SK-N-SH (cell line): ENCODE results near the gene PLXNA4.

Experiments used
- EZH2phosphoT487 ChIP-seq: fragments of 200-600 bp; sonication (generic); IDR thresholded peaks from 2 replicates; pipeline ENCODE4 v1.6.1; 2017; ENCODE audit warnings: low read depth, mixed run types, mild to moderate bottlenecking, antibody characterized with exemption, moderate library complexity, borderline replicate concordance
- TAF1 ChIP-seq: IDR thresholded peaks from 2 replicates; pipeline ENCODE4 v1.6.1; 2012; ENCODE audit warnings: low read depth, mild to moderate bottlenecking, low read length, moderate library complexity, borderline replicate concordance
- TCF12 ChIP-seq: IDR thresholded peaks from 2 replicates; pipeline ENCODE4 v1.4.0; 2012
- YY1 ChIP-seq: IDR thresholded peaks from 2 replicates; pipeline ENCODE4 v1.4.0; 2012; ENCODE audit warnings: low read depth, mild to moderate bottlenecking
- TF ChIP-seq, protein P1 (sequence below): fragments of 200-600 bp; sonication (generic); IDR thresholded peaks from 2 replicates; pipeline ENCODE4 v1.6.1; 2017; ENCODE audit warnings: antibody characterized with exemption, mild to moderate bottlenecking, moderate library complexity
- TF ChIP-seq, protein P2 (sequence below): IDR thresholded peaks from 2 replicates; pipeline ENCODE4 v1.6.1; 2012; ENCODE audit warnings: mild to moderate bottlenecking, low read depth, low read length, moderate library complexity

DNA sequence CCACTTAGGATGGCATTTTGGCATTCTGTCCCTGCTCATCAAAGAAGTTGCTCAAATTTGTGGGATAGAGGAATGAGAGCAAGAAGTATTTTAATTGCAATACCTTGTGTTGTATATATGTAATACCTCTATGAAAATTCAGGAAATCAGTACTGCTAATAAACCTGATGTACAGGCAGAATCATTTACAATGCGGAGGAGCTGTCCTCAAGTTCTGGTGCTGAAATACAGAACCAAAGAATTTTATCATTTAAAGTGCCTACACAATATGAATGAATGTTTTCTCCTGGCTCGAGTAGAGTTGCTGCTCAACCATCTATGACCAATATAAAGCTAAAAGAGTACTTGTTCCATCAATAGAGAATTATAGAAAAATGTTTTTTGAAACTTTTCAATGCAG lies 305.8 kb downstream of the PLXNA4 start:
- TF ChIP-seq, protein P1, sequence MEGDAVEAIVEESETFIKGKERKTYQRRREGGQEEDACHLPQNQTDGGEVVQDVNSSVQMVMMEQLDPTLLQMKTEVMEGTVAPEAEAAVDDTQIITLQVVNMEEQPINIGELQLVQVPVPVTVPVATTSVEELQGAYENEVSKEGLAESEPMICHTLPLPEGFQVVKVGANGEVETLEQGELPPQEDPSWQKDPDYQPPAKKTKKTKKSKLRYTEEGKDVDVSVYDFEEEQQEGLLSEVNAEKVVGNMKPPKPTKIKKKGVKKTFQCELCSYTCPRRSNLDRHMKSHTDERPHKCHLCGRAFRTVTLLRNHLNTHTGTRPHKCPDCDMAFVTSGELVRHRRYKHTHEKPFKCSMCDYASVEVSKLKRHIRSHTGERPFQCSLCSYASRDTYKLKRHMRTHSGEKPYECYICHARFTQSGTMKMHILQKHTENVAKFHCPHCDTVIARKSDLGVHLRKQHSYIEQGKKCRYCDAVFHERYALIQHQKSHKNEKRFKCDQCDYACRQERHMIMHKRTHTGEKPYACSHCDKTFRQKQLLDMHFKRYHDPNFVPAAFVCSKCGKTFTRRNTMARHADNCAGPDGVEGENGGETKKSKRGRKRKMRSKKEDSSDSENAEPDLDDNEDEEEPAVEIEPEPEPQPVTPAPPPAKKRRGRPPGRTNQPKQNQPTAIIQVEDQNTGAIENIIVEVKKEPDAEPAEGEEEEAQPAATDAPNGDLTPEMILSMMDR = no peak
- TF ChIP-seq EZH2phosphoT487 (no peak), YY1 (no peak), TCF12 (no peak), TAF1 (no peak)
- TF ChIP-seq, protein P2, sequence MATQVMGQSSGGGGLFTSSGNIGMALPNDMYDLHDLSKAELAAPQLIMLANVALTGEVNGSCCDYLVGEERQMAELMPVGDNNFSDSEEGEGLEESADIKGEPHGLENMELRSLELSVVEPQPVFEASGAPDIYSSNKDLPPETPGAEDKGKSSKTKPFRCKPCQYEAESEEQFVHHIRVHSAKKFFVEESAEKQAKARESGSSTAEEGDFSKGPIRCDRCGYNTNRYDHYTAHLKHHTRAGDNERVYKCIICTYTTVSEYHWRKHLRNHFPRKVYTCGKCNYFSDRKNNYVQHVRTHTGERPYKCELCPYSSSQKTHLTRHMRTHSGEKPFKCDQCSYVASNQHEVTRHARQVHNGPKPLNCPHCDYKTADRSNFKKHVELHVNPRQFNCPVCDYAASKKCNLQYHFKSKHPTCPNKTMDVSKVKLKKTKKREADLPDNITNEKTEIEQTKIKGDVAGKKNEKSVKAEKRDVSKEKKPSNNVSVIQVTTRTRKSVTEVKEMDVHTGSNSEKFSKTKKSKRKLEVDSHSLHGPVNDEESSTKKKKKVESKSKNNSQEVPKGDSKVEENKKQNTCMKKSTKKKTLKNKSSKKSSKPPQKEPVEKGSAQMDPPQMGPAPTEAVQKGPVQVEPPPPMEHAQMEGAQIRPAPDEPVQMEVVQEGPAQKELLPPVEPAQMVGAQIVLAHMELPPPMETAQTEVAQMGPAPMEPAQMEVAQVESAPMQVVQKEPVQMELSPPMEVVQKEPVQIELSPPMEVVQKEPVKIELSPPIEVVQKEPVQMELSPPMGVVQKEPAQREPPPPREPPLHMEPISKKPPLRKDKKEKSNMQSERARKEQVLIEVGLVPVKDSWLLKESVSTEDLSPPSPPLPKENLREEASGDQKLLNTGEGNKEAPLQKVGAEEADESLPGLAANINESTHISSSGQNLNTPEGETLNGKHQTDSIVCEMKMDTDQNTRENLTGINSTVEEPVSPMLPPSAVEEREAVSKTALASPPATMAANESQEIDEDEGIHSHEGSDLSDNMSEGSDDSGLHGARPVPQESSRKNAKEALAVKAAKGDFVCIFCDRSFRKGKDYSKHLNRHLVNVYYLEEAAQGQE = peak; percentile 95
